ENCODE measurements around the gene IFNLR1.

- no peak for TF ChIP-seq CTCF (conservative IDR thresholded peaks at IDR 0.05 in 1 of 2, IDR thresholded peaks at IDR 0.05 in 1 of 2; ENCODE audit: low read depth in 1 of 2, low read length in 2 of 2)
- TF ChIP-seq EZH2 (IDR thresholded peaks at IDR 0.05; ENCODE audit: low read length, missing control alignments): no peak
These were observed 20.6 kb upstream of the IFNLR1 start for GRCh38 chr1:24207709-24208108.

Data from fibroblast of lung (primary cell).